Vagina (tissue), 2 donors: Measurements from ENCODE around the gene DMAC2L.

ENCODE experiments used
- POLR2A ChIP-seq, 2 donors: fragments of 450-650 bp; IDR thresholded peaks; one replicate each; pipeline ENCODE4 v1.6.1; 2017; ENCODE audit warnings: antibody characterized with exemption in 2 of 2, mild to moderate bottlenecking in 2 of 2, moderate library complexity in 2 of 2
- POLR2AphosphoS5 ChIP-seq, 2 donors: sonication (generic); formaldehyde crosslinking; IDR thresholded peaks; one replicate each; pipeline ENCODE4 v1.9.0; 2017; ENCODE audit warnings: antibody characterized with exemption in 2 of 2, mild to moderate bottlenecking in 2 of 2, low read depth in 1 of 2; ENCODE audit not compliant: insufficient read depth in 1 of 2

- TF ChIP-seq POLR2A (IDR thresholded peaks at IDR 0.05) = no peak
- no peak for TF ChIP-seq POLR2AphosphoS5 (IDR thresholded peaks at IDR 0.05; ENCODE audit: insufficient read depth in 1 of 2, low read depth in 1 of 2)
Observed at GRCh38 chr14:50352584-50352983, 40.5 kb downstream of the DMAC2L start.
